Endothelial cell of umbilical vein (primary cell): Measurements from ENCODE around the gene FMO2.

Experiments
- EZH2 ChIP-seq: IDR thresholded peaks from 2 replicates; pipeline ENCODE4 v1.6.1; 2012; ENCODE audit warnings: borderline replicate concordance, low read depth, mild to moderate bottlenecking, moderate library complexity, low read length, inconsistent platforms; ENCODE audit not compliant: severe bottlenecking
- FOS ChIP-seq: IDR thresholded peaks from 2 replicates; pipeline ENCODE4 v1.6.1; 2011; ENCODE audit warnings: mild to moderate bottlenecking, low read length, moderate library complexity, borderline replicate concordance; ENCODE audit not compliant: insufficient read depth
- GATA2 ChIP-seq: IDR thresholded peaks from 2 replicates; pipeline ENCODE4 v1.7.0; 2011; ENCODE audit warnings: low read depth, mild to moderate bottlenecking, moderate library complexity, mixed read lengths, low read length; ENCODE audit not compliant: insufficient read length, insufficient read depth
- JUN ChIP-seq: IDR thresholded peaks from 2 replicates; pipeline ENCODE4 v1.6.1; 2011; ENCODE audit warnings: borderline replicate concordance, low read depth; ENCODE audit not compliant: insufficient read length, insufficient read depth
- MAX ChIP-seq: IDR thresholded peaks from 2 replicates; pipeline ENCODE4 v1.6.1; 2011; ENCODE audit not compliant: insufficient read depth, insufficient read length
- POLR2A ChIP-seq: IDR thresholded peaks from 2 replicates; pipeline ENCODE4 v1.6.1; 2012; ENCODE audit warnings: low read depth, mild to moderate bottlenecking, control low read depth, low read length
- POLR2AphosphoS5 ChIP-seq: IDR thresholded peaks from 2 replicates; pipeline ENCODE4 v1.6.1; 2012; ENCODE audit warnings: low read depth, mild to moderate bottlenecking, control low read depth, low read length, moderate library complexity; ENCODE audit not compliant: insufficient read depth
- TF ChIP-seq, protein P1 (sequence below), 2 donors: IDR thresholded peaks; 1 replicate in 1 of 2; 2 replicates in 1 of 2; pipeline ENCODE4 v1.5.1; 2011; ENCODE audit warnings: low read length in 2 of 2, mild to moderate bottlenecking in 2 of 2, moderate library complexity in 2 of 2, control low read depth in 1 of 2, inconsistent platforms in 1 of 2, low read depth in 1 of 2; ENCODE audit not compliant: insufficient read depth in 1 of 2; ENCODE audit errors: extremely low read depth in 1 of 2

GRCh38 chr1:171258429-171258828 lies 73.3 kb downstream of the FMO2 start:
- TF ChIP-seq POLR2A = no peak
- TF ChIP-seq, protein P1, sequence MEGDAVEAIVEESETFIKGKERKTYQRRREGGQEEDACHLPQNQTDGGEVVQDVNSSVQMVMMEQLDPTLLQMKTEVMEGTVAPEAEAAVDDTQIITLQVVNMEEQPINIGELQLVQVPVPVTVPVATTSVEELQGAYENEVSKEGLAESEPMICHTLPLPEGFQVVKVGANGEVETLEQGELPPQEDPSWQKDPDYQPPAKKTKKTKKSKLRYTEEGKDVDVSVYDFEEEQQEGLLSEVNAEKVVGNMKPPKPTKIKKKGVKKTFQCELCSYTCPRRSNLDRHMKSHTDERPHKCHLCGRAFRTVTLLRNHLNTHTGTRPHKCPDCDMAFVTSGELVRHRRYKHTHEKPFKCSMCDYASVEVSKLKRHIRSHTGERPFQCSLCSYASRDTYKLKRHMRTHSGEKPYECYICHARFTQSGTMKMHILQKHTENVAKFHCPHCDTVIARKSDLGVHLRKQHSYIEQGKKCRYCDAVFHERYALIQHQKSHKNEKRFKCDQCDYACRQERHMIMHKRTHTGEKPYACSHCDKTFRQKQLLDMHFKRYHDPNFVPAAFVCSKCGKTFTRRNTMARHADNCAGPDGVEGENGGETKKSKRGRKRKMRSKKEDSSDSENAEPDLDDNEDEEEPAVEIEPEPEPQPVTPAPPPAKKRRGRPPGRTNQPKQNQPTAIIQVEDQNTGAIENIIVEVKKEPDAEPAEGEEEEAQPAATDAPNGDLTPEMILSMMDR (IDR thresholded peaks at IDR 0.05; ENCODE audit: extremely low read depth in 1 of 2, insufficient read depth in 1 of 2, low read depth in 1 of 2, low read length in 2 of 2) = no peak
- no peak for TF ChIP-seq MAX
- TF ChIP-seq POLR2AphosphoS5 = no peak
- no peak for TF ChIP-seq EZH2
- TF ChIP-seq JUN = no peak
- no peak for TF ChIP-seq FOS
- TF ChIP-seq GATA2 = no peak
